Adipose tissue (tissue), 3 donors: ENCODE results near the gene CHST11. TPM values are rescaled to one million over a fixed set of nuclear protein-coding genes. Genes with fewer than 3 reads are reported as not detected.

ENCODE experiments used
- H3K27ac ChIP-seq: one replicate; pipeline ENCODE4 v1.5.1; 2013; ENCODE audit warnings: low read depth, low read length
- WGBS, 3 donors: extraction: QIAGEN DNeasy Blood & Tissue Kit; methylation state at CpG; one replicate each; pipeline ENCODE4 v1.1.7; 2013; 5-methylcytosine and 5-hydroxymethylcytosine counted together
- polyA plus RNA-seq, 3 donors: library from polyadenylated mRNA; stranded (reverse); fragments of 200-250 nt; gene quantifications; one replicate each; pipeline ENCODE4 v1.2.3, GENCODE V29; 2013
- donor health status: healthy with polysubstance abuse.
- donor health status: Bipolar disorder and iron deficiency.
- donor health status: healthy.

Gene CHST11
- polyA plus RNA-seq, 3 donors = 2.0 to 6.6 (median 3.6) TPM

DNA sequence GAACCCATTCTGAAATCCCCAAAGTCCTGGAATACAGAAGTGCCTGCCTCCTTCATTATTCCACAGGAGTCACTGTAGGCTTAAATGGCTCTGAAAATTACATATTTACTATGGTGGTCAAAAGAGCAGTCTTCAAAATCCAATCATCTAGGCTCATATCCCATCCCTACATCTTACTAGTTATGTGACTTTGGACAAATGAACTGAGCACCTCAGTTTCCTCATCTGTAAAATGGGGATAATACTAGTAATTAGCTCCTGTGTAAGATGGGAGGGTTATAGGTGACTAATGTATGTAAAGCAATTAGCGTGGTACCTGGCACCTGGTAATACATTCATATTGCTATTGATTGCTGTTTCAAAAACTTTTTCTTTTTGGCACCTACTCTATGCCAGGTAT lies 243.6 kb downstream of the CHST11 start:
- WGBS, 3 donors = 91 to 100% (median 97%) methylated on average over 1 of the region's 1 CpG
- no peak overlapping the region for H3K27ac ChIP-seq

GRCh38 chr12:104701301-104701700 lies 244.6 kb downstream of the CHST11 start:
- no peak overlapping the region for H3K27ac ChIP-seq
- 92 to 94% (median 92%) methylated on average over 7 of the region's 7 CpGs for WGBS, 3 donors

GRCh38 chr12:104701756-104702155 lies 245.0 kb downstream of the CHST11 start:
- H3K27ac ChIP-seq = no peak overlapping the region

DNA sequence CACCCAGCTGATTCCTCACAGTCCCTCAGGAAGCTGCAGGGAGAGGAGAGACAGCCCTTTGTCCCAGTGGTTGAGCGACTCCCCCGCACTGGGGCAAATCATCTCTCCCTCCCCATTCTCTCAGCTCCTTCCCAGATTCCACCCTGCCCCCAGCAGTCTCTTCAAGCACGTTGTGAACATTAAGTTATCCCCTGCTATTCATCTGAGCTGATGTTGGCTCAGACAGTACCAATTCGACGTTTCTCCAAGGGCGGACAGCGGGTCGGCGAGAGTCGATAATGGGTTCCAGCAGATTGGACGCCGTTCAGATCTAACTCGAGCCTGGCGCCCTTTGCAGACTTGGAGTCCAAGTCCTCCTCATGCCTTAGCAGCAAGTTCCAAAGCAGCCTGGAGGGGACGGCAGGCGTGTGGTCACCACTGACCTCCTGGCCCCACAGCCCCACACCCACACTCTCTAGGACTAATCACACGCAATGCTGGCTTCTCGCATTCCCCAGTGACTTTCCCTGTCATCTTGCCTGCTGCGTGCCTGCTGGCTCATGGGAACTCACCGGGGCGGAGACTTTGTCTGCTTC lies 245.9 kb downstream of the CHST11 start:
- WGBS, 3 donors = 65 to 87% (median 70%) methylated on average over 21 of the region's 21 CpGs
- H3K27ac ChIP-seq = no peak overlapping the region

More at GRCh38 chr12:104701756-104702155, 245.0 kb downstream of the CHST11 start:
- WGBS, 3 donors = 96 to 100% (median 98%) methylated on average over 3 of the region's 3 CpGs

DNA sequence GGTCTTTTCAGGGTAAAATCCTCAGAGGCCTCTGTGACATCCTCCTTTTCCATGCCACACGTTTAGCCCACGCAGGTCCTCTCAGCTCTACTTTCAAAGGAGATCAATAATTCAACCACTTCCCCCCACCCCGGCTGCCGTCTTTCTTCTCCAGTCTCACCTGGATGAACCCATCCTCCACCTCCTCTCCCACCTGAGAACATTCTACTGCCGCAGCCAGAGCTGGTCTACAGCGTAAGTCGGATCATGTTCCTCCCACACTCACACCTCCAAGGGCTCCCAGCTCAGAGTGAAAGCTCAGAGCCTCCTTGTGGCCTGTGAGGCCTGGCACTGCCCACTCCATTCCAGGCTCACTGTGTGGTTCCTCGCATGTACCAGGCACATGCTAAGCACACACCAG lies 246.6 kb downstream of the CHST11 start:
- 92 to 97% (median 96%) methylated on average over 8 of the region's 8 CpGs for WGBS, 3 donors
- no peak overlapping the region for H3K27ac ChIP-seq

GRCh38 chr12:104704224-104704779 lies 247.6 kb downstream of the CHST11 start:
- H3K27ac ChIP-seq = no peak overlapping the region
- WGBS, 3 donors = 92 to 95% (median 94%) methylated on average over 7 of the region's 7 CpGs

DNA sequence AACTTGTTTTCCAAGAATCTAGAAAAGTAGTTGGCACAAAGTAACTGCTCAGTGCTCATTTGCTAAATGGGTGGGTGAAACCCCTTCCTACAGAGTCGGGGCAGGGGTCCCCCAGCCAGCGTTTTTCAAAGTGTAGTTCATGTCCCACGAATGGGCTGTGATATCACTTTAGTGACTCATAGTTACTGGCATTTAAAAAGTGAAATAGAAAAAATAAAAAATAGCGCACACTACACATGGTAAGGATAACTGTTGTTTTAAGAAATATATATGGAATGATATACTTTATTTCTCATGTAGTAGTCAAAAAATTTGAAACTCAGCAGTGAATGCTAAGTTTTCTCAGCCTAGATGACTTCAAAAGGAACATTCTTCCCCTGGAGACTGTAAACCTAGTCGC lies 250.4 kb downstream of the CHST11 start:
- no peak overlapping the region for H3K27ac ChIP-seq
- WGBS, 3 donors = 58 to 74% (median 73%) methylated on average over 5 of the region's 5 CpGs

DNA sequence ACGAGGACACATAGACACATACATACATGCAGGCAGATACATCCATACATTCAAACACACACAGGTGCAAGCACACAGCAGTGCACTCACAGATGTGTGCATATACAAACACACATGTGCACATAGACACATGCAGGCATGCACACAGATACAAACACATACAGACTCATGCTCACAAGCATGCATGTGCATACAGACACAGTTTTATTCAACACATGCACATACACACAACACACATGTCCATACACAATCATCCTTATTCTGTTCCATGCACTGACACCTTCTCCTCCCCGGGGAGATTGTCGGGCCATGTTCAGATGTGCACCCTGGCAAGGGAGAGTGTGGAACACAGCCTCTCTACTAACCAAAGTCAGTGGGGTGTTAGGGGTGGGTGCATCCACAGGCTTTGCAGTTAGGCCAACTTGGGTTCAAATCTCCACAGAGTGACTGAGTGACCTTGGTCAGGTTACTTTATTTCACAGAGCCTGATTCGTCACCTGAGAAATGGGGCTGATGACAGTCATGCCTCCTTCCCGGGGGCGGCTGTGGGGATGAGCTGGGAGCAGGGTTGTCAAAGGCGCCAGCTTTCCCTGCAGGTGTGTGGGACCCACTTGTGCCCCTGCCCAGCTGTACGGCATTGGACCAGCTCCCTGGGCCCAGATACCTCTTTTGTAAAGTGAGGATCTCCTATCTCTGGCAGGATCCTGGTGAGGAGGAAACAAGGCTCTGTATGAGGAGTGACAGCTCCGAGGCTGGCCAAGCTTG lies 251.2 kb downstream of the CHST11 start:
- no peak overlapping the region for H3K27ac ChIP-seq
- WGBS, 3 donors = 89 to 95% (median 93%) methylated on average over 9 of the region's 9 CpGs

- H3K27ac ChIP-seq = no peak overlapping the region
- WGBS, 3 donors = 94 to 98% (median 97%) methylated on average over 7 of the region's 7 CpGs
These were observed 252.1 kb downstream of the CHST11 start for GRCh38 chr12:104708891-104709290.

DNA sequence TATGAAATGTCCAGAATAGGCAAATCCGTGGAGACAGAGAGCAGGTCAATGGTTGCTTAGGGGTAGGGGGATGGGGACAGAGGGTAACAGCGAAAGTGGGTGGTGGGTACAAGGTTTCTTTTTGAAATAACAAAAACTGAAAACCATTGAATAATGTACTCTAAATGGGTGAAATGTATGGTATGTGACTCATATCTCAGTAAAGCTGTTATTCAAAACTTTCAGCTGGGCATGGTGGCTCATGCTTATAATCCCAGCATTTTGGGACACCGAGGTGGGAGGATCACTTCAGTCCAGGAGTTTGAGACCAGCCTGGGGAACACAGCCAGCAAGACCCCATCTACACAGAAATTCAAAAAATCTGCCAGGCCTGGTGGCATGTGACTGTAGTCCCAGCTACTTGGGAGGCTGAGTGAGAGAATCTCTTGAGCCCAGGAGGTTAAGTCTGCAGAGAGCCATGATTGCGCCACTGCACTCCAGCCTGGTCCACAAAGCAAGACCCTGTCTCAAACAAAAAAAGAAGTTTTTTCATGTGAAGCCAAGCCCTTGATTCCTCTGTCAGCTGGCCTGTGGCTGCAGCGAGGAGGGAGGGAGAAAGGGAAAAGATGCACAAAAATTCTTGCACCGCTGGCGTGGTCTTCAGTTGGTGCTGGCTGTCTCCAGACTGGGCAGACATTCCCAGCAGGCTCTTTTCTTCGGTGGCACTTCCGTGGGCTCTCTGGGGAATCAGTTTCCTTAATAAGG lies 253.1 kb downstream of the CHST11 start:
- H3K27ac ChIP-seq = no peak overlapping the region
- WGBS, 3 donors = 82 to 93% (median 84%) methylated on average over 9 of the region's 9 CpGs

- H3K27ac ChIP-seq = no peak overlapping the region
- 30 to 53% (median 33%) methylated on average over 8 of the region's 8 CpGs for WGBS, 3 donors
These were observed 254.4 kb downstream of the CHST11 start for GRCh38 chr12:104710940-104711689.

DNA sequence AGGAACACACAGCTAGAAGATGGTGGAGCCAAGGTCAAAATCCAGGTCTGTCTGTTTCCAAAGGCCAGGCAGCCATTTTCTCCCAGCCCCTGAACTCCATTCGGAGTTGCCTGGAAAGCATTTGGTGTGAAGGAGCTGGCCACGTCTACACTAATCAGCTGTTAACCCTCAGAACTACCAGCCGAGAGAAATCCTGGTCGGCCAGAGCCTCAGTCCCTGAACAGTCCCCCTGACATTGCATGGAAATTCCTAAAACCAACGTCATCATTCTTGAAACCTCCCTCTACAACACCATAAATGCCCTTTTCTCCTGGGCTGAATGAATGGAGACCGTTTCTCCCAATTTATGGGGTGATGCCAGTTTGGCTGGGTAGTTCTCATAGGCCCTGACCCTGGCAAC lies 255.7 kb downstream of the CHST11 start:
- H3K27ac ChIP-seq = no peak overlapping the region
- WGBS, 3 donors = 85 to 93% (median 92%) methylated on average over 6 of the region's 6 CpGs

DNA sequence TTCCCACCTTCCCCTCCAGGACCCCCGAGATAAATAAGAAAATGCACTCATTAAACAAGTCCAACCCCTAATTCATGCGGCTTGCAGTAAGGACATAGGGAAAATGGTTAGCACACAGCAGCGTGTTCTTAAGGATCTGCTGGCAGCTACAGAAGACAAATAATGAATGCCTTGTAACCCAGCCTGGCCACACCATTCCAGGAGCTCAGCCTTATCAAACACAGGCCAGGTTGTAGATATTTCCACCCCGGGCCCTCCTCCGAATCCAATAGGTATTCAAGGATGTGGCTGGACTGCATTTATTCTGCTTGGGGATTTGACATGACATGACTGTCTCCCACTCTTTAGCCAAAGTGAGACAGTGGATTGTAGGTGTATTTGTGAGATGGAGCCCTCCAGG lies 256.2 kb downstream of the CHST11 start:
- H3K27ac ChIP-seq = no peak overlapping the region
- 65 to 94% (median 87%) methylated on average over 5 of the region's 5 CpGs for WGBS, 3 donors

DNA sequence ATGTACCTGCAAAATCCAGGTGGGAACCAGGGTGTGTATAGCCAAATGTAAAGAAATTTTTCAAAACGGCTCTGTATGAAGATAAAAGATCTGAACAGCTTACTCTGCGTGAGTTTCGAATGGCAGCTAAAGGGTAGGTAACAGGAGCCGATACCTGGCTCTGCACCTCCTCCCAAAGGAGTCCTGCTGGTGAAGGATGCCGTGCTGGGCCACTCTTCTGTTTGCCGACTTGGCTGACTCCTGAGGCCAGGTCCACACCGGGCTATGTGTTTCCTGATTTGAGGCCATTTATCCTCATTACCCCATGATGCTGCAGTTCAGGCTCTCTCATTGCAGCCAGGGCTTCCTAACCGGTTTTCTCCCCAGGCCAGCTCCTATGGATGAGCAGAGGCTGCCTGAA lies 256.7 kb downstream of the CHST11 start:
- 71 to 82% (median 74%) methylated on average over 8 of the region's 8 CpGs for WGBS, 3 donors

DNA sequence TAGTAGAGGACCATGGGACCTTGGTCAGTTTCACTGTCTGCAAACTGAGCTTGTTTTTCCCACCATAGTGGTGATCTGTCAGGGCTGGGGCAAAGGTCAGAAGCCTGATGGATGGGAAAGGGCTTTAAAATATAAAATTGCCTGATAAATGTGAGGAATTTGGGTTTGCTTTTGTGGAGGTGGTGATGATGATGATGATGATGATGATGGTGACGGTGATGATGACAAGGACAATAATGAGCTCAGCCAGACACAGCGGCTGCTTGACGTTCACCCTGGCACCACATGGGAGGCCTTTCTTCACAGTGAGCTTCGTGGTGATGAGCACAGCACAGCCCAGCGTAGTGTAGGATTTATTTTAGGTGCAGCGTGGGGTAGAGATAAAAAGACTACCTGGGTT lies 257.6 kb downstream of the CHST11 start:
- WGBS, 3 donors = 92 to 97% (median 96%) methylated on average over 6 of the region's 6 CpGs
- no peak overlapping the region for H3K27ac ChIP-seq

More for the DNA sequence above, 256.7 kb downstream of the CHST11 start:
- no peak overlapping the region for H3K27ac ChIP-seq

DNA sequence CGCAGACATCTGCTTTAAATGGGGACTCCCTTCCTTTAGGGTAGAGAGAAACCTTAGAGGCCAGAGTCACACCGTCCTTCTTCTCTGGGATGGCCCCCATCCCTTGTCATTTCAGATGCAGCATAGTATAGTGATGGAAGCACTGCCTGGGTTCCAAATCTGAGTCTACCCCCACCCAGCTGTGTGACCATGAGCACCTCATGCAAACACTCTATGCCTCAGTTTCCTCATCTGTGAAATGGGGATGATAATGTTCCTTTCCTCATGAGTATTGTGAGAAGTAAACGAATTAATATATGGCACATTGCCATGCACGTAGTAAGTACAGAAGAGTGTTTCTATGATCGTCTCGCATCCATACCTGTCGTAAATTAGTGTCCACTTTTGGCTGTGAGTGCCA lies 259.4 kb downstream of the CHST11 start:
- whole genome bisulfite sequencing, 3 donors = 92 to 96% (median 95%) methylated on average over 7 of the region's 7 CpGs
- no peak overlapping the region for H3K27ac ChIP-seq

GRCh38 chr12:104718304-104718929 lies 261.7 kb downstream of the CHST11 start:
- WGBS, 3 donors = 64 to 66% (median 65%) methylated on average over 11 of the region's 11 CpGs
- no peak overlapping the region for H3K27ac ChIP-seq
